Mesodermal cell (in vitro differentiated cells): ENCODE data around the gene IFRD2.
A peak's percentile ranks its signal among the peaks of the same experiment; 100 is the strongest.

ENCODE experiments used
- H3K27ac ChIP-seq: 2 replicates; pipeline ENCODE4 v1.7.0; 2013; ENCODE audit warnings: mild to moderate bottlenecking, low read depth, low read length, moderate library complexity; ENCODE audit not compliant: severe bottlenecking
- H3K36me3 ChIP-seq: 2 replicates; pipeline ENCODE4 v1.7.1; 2013; ENCODE audit warnings: mild to moderate bottlenecking, low read length, moderate library complexity; ENCODE audit not compliant: control insufficient read depth, insufficient read depth
- H3K4me1 ChIP-seq: one replicate; pipeline ENCODE4 v1.7.1; 2013; ENCODE audit warnings: mild to moderate bottlenecking, low read length; ENCODE audit not compliant: insufficient read depth, control insufficient read depth, poor library complexity, severe bottlenecking
- H3K4me3 ChIP-seq: 2 replicates; pipeline ENCODE4 v1.7.0; 2013; ENCODE audit warnings: low read length, control low read depth, mild to moderate bottlenecking; ENCODE audit not compliant: insufficient read depth, poor library complexity, severe bottlenecking; ENCODE audit errors: extremely low read depth
- H3K9me3 ChIP-seq: 2 replicates; pipeline ENCODE4 v1.7.1; 2013; ENCODE audit warnings: mild to moderate bottlenecking, low read length, moderate library complexity; ENCODE audit not compliant: control insufficient read depth
- WGBS, 2 experiments: methylation state at CpG; one replicate each; pipeline ENCODE4 v1.1.5; 2013; ENCODE audit warnings: missing lambda C conversion rate in 2 of 2; ENCODE audit not compliant: insufficient coverage in 2 of 2; 5-methylcytosine and 5-hydroxymethylcytosine counted together

IFRD2 gene

GRCh38 chr3:50258029-50258680, 34.1 kb downstream of the IFRD2 start:
- Histone ChIP-seq H3K27ac (peak overlapping the region; percentile 81), H3K36me3 (peaks cover 58% of the 10 kb centered on the region), H3K4me1 (peaks cover 71% of the 10 kb centered on the region), H3K4me3 (no peak overlapping the region), H3K9me3 (no peaks in the 10 kb centered on the region)
- 67 to 75% methylated on average over 5 to 7 of the region's 17 CpGs for WGBS, 2 experiments

DNA sequence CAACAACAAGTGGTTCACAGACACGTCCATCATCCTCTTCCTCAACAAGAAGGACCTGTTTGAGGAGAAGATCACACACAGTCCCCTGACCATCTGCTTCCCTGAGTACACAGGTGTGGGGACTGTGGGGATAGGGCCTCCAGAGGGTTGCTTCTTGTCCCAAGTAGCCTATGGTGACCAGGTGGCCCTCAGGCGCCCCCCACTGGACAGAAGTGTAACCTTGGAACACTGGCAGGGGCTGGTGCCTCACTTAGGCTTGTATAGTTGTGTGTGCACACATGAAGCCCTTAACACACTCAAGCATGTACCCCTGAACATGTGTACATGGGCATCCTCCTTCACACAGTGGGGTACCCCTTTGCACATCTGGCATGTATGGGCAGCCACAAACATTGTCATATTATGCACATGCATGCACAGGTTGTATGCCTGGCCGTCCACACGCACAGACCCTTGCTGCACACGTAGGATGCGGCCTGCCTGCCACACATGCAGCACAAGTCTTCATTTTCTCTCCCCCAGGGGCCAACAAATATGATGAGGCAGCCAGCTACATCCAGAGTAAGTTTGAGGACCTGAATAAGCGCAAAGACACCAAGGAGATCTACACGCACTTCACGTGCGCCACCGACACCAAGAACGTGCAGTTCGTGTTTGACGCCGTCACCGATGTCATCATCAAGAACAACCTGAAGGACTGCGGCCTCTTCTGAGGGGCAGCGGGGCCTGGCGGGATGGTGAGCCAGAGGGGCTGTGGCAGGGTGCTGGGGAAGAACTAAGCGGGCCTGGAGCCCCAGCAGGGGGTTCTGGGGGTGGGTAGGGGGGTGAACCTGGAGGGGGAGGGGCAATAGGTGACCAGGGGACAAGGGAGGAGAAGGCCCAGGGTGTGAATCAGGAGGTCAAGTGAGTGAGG, 35.0 kb downstream of the IFRD2 start:
- Histone ChIP-seq H3K9me3 (no peaks in the 10 kb centered on the region), H3K4me1 (peaks cover 71% of the 10 kb centered on the region), H3K36me3 (peaks cover 64% of the 10 kb centered on the region), H3K4me3 (no peak overlapping the region), H3K27ac (peak overlapping the region; percentile 81)
- whole genome bisulfite sequencing, 2 experiments = 90 to 92% methylated on average over 16 to 19 of the region's 20 CpGs

DNA sequence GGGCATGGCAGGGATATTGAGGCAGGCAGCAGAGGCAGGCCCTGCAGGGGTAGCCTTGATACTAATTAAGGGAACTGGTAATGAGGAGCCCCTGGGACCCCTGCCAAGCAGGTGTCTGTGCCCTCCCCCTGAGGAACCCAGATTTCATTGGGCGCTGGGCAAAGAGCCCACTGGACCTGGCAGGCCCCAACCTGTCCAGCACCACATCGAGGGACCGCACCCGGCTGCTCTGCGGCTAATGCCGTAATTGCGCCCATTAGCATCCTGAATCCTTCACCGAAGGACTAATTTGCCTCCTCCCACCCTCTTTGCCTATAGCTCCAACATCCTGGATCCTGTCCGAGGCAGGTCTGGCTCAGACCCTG, 37.0 kb downstream of the IFRD2 start:
- H3K27ac ChIP-seq = peak overlapping the region; percentile 69
- WGBS, 2 experiments = 95 to 99% methylated on average over 9 of the region's 9 CpGs
- H3K36me3 ChIP-seq = peaks cover 83% of the 10 kb centered on the region
- H3K4me1 ChIP-seq = peaks cover 68% of the 10 kb centered on the region
- no peaks in the 10 kb centered on the region for H3K9me3 ChIP-seq
- no peak overlapping the region for H3K4me3 ChIP-seq

DNA sequence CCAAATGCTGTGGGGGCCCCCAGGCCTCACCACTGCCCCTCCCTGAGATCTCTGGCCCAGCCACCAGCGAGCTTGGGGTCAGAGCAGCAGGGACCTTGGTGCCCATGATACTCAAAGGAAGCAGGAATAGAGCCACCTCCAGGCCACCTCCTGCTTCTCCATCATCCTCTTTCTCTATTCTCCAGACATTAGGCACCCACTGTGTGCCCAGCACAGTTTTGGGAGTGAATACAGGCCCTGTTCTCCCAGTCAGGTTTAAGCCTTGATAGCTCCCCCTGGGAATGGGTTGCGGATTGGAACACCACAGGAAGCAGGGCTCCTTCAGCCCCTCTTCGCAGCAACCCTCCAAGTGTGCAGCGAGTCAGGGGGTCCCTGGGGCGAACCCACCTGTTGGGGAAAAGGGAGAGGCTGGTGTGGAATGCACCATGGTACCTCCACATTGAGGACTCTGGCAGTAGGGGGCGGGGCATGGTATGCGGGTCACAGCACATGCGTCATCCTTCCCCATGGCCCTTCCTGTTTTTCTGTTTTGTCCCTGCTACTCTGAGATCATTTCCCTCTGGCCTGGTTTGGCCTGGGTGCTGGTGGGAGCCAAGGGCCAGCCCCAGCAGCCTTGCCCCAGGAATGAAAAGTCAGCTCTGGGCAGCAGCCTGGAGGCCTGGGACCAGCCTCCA, 37.5 kb downstream of the IFRD2 start:
- Histone ChIP-seq H3K36me3 (peaks cover 89% of the 10 kb centered on the region), H3K4me3 (no peak overlapping the region), H3K9me3 (no peaks in the 10 kb centered on the region), H3K27ac (peak overlapping the region; percentile 69), H3K4me1 (peaks cover 65% of the 10 kb centered on the region)
- WGBS, 2 experiments = 93 to 96% methylated on average over 8 of the region's 8 CpGs

- Histone ChIP-seq H3K27ac (no peak overlapping the region), H3K9me3 (no peaks in the 10 kb centered on the region), H3K36me3 (peaks cover 78% of the 10 kb centered on the region), H3K4me3 (no peak overlapping the region), H3K4me1 (peaks cover 73% of the 10 kb centered on the region)
- 91 to 96% methylated on average over 6 to 7 of the region's 8 CpGs for WGBS, 2 experiments
Measured at GRCh38 chr3:50251220-50251619, 41.0 kb downstream of the IFRD2 start.

DNA sequence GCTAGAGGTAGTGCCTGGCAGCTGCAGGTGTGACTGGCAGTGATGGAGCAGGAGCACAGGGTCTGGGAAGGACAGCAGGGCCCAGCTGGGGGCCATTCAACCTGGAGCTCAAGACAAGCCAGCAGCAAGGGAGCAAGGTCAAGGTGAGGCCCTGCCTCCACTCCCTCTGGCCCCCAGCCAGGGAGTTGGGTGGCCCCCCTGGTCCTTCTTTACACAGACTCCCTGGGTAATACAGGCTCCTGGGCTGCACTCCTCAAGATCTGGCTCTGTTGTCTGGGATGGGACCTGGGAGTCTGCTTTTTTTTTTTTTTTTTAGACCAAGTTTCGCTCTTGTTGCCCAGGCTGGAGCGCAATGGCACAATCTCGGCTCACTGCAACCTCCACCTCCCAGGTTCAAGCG, 41.7 kb downstream of the IFRD2 start:
- 100% methylated on average over 2 to 3 of the region's 4 CpGs for WGBS, 2 experiments
- no peak overlapping the region for H3K27ac ChIP-seq
- peaks cover 76% of the 10 kb centered on the region for H3K36me3 ChIP-seq
- no peaks in the 10 kb centered on the region for H3K9me3 ChIP-seq
- no peak overlapping the region for H3K4me3 ChIP-seq
- peaks cover 78% of the 10 kb centered on the region for H3K4me1 ChIP-seq

DNA sequence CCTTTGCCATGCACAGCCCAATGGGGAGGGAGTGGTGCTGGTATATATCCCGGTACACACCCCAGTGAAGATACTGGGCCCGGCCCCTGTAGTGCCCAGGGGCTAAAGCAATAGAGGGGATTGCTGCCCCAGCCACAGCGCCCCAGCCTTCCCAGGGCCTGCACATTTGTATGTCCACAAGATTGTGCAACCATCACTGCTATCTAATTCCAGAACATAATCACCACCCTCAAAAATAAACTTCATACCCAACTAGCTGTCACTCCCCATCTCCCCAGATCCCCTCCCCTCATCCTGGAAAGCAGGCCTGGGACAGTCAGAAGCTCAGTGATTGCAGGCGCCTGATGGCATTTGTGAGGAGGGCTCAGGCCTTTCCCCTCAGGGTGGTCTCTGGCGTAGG, 42.8 kb downstream of the IFRD2 start:
- Histone ChIP-seq H3K27ac (no peak overlapping the region), H3K4me1 (peaks cover 74% of the 10 kb centered on the region), H3K36me3 (peaks cover 72% of the 10 kb centered on the region), H3K9me3 (no peaks in the 10 kb centered on the region), H3K4me3 (no peak overlapping the region)
- WGBS, 2 experiments = 94 to 100% methylated on average over 4 to 5 of the region's 5 CpGs

GRCh38 chr3:50248387-50248786, 43.8 kb downstream of the IFRD2 start:
- H3K4me1 ChIP-seq = peaks cover 69% of the 10 kb centered on the region
- H3K36me3 ChIP-seq = peaks cover 74% of the 10 kb centered on the region
- H3K27ac ChIP-seq = peak overlapping the region; percentile 66
- WGBS, 2 experiments = 59 to 69% methylated on average over 3 of the region's 3 CpGs
- H3K9me3 ChIP-seq = no peaks in the 10 kb centered on the region
- H3K4me3 ChIP-seq = no peak overlapping the region

GRCh38 chr3:50246517-50246954, 45.7 kb downstream of the IFRD2 start:
- no peaks in the 10 kb centered on the region for H3K9me3 ChIP-seq
- peaks cover 70% of the 10 kb centered on the region for H3K4me1 ChIP-seq
- H3K4me3 ChIP-seq = no peak overlapping the region
- 29 to 52% methylated on average over 4 to 8 of the region's 10 CpGs for WGBS, 2 experiments
- H3K27ac ChIP-seq = peak overlapping the region; percentile 92
- H3K36me3 ChIP-seq = peaks cover 70% of the 10 kb centered on the region

DNA sequence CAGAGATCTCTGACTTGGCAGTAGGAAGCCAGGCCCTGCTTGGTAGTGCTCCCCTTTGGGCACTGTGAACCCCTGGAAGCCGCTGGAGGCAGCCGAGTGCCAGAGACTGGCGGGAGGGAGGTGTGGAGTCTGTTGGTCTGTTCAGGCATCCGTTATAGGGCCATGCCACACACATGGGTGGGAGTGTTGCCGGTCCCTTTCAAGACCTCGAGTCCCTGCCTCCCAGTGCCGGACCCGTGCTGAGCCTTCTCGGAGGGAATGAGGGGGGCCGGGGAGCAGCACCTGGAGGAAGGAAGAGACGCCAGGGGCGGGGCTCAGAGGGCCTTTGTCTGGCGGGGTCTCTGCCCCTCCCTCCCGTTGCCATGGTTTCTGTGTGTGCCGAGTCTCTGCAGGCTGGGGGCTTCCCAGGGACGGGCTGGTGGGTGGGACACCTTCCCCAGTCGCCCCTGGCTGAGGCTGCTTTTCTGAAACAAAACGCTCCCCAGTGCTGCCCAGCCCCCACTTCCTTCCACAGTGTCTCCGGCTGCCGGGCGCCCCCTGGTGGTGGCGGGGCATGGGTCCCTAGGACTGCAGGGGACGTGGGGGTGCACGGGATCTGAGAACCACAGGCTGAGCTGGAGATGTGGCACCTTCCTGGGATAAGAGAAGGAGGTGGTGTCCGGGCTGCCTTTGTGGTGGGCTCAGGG, 46.3 kb downstream of the IFRD2 start:
- peak overlapping the region; percentile 92 for H3K27ac ChIP-seq
- H3K36me3 ChIP-seq = peaks cover 68% of the 10 kb centered on the region
- peaks cover 72% of the 10 kb centered on the region for H3K4me1 ChIP-seq
- no peak overlapping the region for H3K4me3 ChIP-seq
- no peaks in the 10 kb centered on the region for H3K9me3 ChIP-seq
- 5 to 8% methylated on average over 15 to 17 of the region's 25 CpGs for WGBS, 2 experiments
